Neural progenitor cell (in vitro differentiated cells): Measurements from ENCODE around the gene RD3L. TPM values are rescaled to one million over a fixed set of nuclear protein-coding genes. Genes with fewer than 3 reads are reported as not detected.

Experiments used
- DNase-seq: peaks from one replicate; pipeline ENCODE4 v3.0.0-alpha.2; 2016; ENCODE audit warnings: low spot score
- H2AFZ ChIP-seq: fragments of 200-600 bp; sonication (generic); replicated peaks from 2 replicates; pipeline ENCODE4 v1.6.1; 2016; ENCODE audit warnings: antibody characterized with exemption
- H3F3A ChIP-seq: fragments of 200-600 bp; sonication (generic); 2 replicates; pipeline ENCODE4 v1.6.1; 2016; ENCODE audit warnings: antibody characterized with exemption, low read depth
- H3K27ac ChIP-seq: fragments of 200-600 bp; sonication (generic); 2 replicates; pipeline ENCODE4 v1.5.1; 2016; ENCODE audit warnings: mild to moderate bottlenecking
- H3K27me3 ChIP-seq: fragments of 200-600 bp; sonication (generic); 2 replicates; pipeline ENCODE4 v1.6.1; 2016; ENCODE audit warnings: mild to moderate bottlenecking, moderate library complexity
- H3K36me3 ChIP-seq: fragments of 200-600 bp; sonication (generic); 2 replicates; pipeline ENCODE4 v1.5.1; 2016
- H3K4me1 ChIP-seq: fragments of 200-600 bp; sonication (generic); 2 replicates; pipeline ENCODE4 v1.6.1; 2016; ENCODE audit warnings: mixed run types
- H3K4me2 ChIP-seq: fragments of 200-600 bp; sonication (generic); 2 replicates; pipeline ENCODE4 v1.6.1; 2016
- H3K4me3 ChIP-seq: fragments of 200-600 bp; sonication (generic); 2 replicates; pipeline ENCODE4 v1.5.1; 2016
- H3K79me2 ChIP-seq: fragments of 200-600 bp; sonication (generic); 2 replicates; pipeline ENCODE4 v1.6.1; 2016; ENCODE audit warnings: low read depth
- H3K9ac ChIP-seq: fragments of 200-600 bp; sonication (generic); 2 replicates; pipeline ENCODE4 v1.6.1; 2016
- H3K9me3 ChIP-seq: fragments of 200-600 bp; sonication (generic); 2 replicates; pipeline ENCODE4 v1.5.1; 2016; ENCODE audit warnings: low read depth
- H4K20me1 ChIP-seq: fragments of 200-600 bp; sonication (generic); 2 replicates; pipeline ENCODE4 v1.6.1; 2016; ENCODE audit warnings: low read depth
- H3K27ac Mint-ChIP-seq: 3 replicates; pipeline ENCODE4 v1.8.0; 2021; ENCODE audit warnings: mixed read lengths
- H3K27me3 Mint-ChIP-seq: 2 replicates; pipeline ENCODE4 v1.8.0; 2022; ENCODE audit warnings: low read depth, mild to moderate bottlenecking, inconsistent platforms, moderate library complexity, mixed read lengths; ENCODE audit not compliant: insufficient read depth
- H3K36me3 Mint-ChIP-seq: 3 replicates; pipeline ENCODE4 v1.8.0; 2021; ENCODE audit warnings: mixed read lengths
- H3K4me1 Mint-ChIP-seq: 3 replicates; pipeline ENCODE4 v1.8.0; 2021; ENCODE audit warnings: mixed read lengths
- H3K4me3 Mint-ChIP-seq: 3 replicates; pipeline ENCODE4 v1.8.0; 2021; ENCODE audit warnings: mild to moderate bottlenecking, moderate library complexity, mixed read lengths
- H3K9me3 Mint-ChIP-seq: 3 replicates; pipeline ENCODE4 v1.8.0; 2020; ENCODE audit warnings: mixed read lengths
- CTCF ChIP-seq: fragments of 200-600 bp; sonication (generic); IDR thresholded peaks from 2 replicates; pipeline ENCODE4 v1.5.1; 2017; ENCODE audit warnings: antibody characterized with exemption, mild to moderate bottlenecking
- EZH2 ChIP-seq: fragments of 200-600 bp; sonication (generic); IDR thresholded peaks from 2 replicates; pipeline ENCODE4 v1.6.1; 2017; ENCODE audit warnings: antibody characterized with exemption, mild to moderate bottlenecking, moderate library complexity
- EZH2phosphoT487 ChIP-seq: fragments of 200-600 bp; sonication (generic); IDR thresholded peaks from 2 replicates; pipeline ENCODE4 v1.6.1; 2017; ENCODE audit warnings: antibody characterized with exemption
- total RNA-seq: library from RNA; depleted of rRNA; stranded (reverse); fragments of >200 nt; gene quantifications from 2 replicates; pipeline ENCODE4 v1.2.3, GENCODE V29; 2015; ENCODE audit warnings: low replicate concordance

RD3L gene
- total RNA-seq, 1 donor from 2014 or later = not detected

- Histone ChIP-seq H3K4me2 (no peak overlapping the region), H3K27ac (no peak overlapping the region), H2AFZ (no peak overlapping the region), H3K79me2 (no peaks in the 10 kb centered on the region), H3K36me3 (no peaks in the 10 kb centered on the region), H3K4me3 (no peak overlapping the region), H3F3A (no peaks in the 10 kb centered on the region), H3K4me1 (no peaks in the 10 kb centered on the region), H4K20me1 (no peaks in the 10 kb centered on the region), H3K9me3 (peaks cover 6% of the 10 kb centered on the region), H3K27me3 (no peaks in the 10 kb centered on the region), H3K9ac (no peak overlapping the region)
- no peak overlapping the region for H3K4me3 Mint-ChIP-seq
- no peaks in the 10 kb centered on the region for H3K4me1 Mint-ChIP-seq
- H3K36me3 Mint-ChIP-seq = no peaks in the 10 kb centered on the region
- no peak for DNase-seq
- peaks cover 2% of the 10 kb centered on the region for H3K27me3 Mint-ChIP-seq
- TF ChIP-seq EZH2phosphoT487 = no peak
- no peak for TF ChIP-seq EZH2
- no peak for TF ChIP-seq CTCF
- H3K9me3 Mint-ChIP-seq = peaks cover 9% of the 10 kb centered on the region
- no peak overlapping the region for H3K27ac Mint-ChIP-seq
These were observed 6.1 kb upstream of the RD3L start for GRCh38 chr14:103948442-103948841.

GRCh38 chr14:103946975-103947374 lies 4.6 kb upstream of the RD3L start:
- Mint-ChIP-seq H3K27me3 (peaks cover 2% of the 10 kb centered on the region), H3K9me3 (peaks cover 9% of the 10 kb centered on the region), H3K36me3 (no peaks in the 10 kb centered on the region), H3K4me1 (no peaks in the 10 kb centered on the region), H3K4me3 (no peak overlapping the region), H3K27ac (no peak overlapping the region)
- H3K4me2 ChIP-seq = no peak overlapping the region
- no peak for DNase-seq
- no peaks in the 10 kb centered on the region for H3K79me2 ChIP-seq
- no peak overlapping the region for H2AFZ ChIP-seq
- no peak for TF ChIP-seq EZH2
- no peak for TF ChIP-seq CTCF
- TF ChIP-seq EZH2phosphoT487 = no peak
- H3K4me1 ChIP-seq = no peaks in the 10 kb centered on the region
- no peak overlapping the region for H3K4me3 ChIP-seq
- no peak overlapping the region for H3K27ac ChIP-seq
- H4K20me1 ChIP-seq = no peaks in the 10 kb centered on the region
- no peak overlapping the region for H3K9ac ChIP-seq
- H3K36me3 ChIP-seq = no peaks in the 10 kb centered on the region
- H3K27me3 ChIP-seq = peaks cover 9% of the 10 kb centered on the region
- peaks cover 6% of the 10 kb centered on the region for H3K9me3 ChIP-seq
- H3F3A ChIP-seq = no peaks in the 10 kb centered on the region

- no peak overlapping the region for H3K4me3 Mint-ChIP-seq
- H3K4me1 Mint-ChIP-seq = no peaks in the 10 kb centered on the region
- H3K9ac ChIP-seq = no peak overlapping the region
- no peaks in the 10 kb centered on the region for H3K79me2 ChIP-seq
- H3K9me3 Mint-ChIP-seq = peaks cover 9% of the 10 kb centered on the region
- no peak overlapping the region for H2AFZ ChIP-seq
- no peak overlapping the region for H3K4me3 ChIP-seq
- peaks cover 6% of the 10 kb centered on the region for H3K9me3 ChIP-seq
- H4K20me1 ChIP-seq = no peaks in the 10 kb centered on the region
- peaks cover 4% of the 10 kb centered on the region for H3K27me3 Mint-ChIP-seq
- no peaks in the 10 kb centered on the region for H3K36me3 Mint-ChIP-seq
- TF ChIP-seq EZH2phosphoT487 = no peak
- TF ChIP-seq CTCF = no peak
- TF ChIP-seq EZH2 = no peak
- DNase-seq = no peak
- H3K27me3 ChIP-seq = peaks cover 32% of the 10 kb centered on the region
- H3K27ac ChIP-seq = no peak overlapping the region
- H3F3A ChIP-seq = no peaks in the 10 kb centered on the region
- no peaks in the 10 kb centered on the region for H3K4me1 ChIP-seq
- H3K27ac Mint-ChIP-seq = no peak overlapping the region
- no peaks in the 10 kb centered on the region for H3K36me3 ChIP-seq
- no peak overlapping the region for H3K4me2 ChIP-seq
These were observed 1.3 kb upstream of the RD3L start for GRCh38 chr14:103943673-103944072.

GRCh38 chr14:103941462-103941861 lies 867 bp downstream of the RD3L start:
- Mint-ChIP-seq H3K4me3 (no peak overlapping the region), H3K9me3 (peaks cover 2% of the 10 kb centered on the region), H3K36me3 (no peaks in the 10 kb centered on the region), H3K27me3 (peaks cover 4% of the 10 kb centered on the region), H3K4me1 (no peaks in the 10 kb centered on the region), H3K27ac (no peak overlapping the region)
- Histone ChIP-seq H3K9ac (no peak overlapping the region), H3K4me3 (no peak overlapping the region), H4K20me1 (no peaks in the 10 kb centered on the region), H3K27ac (no peak overlapping the region), H3K36me3 (no peaks in the 10 kb centered on the region), H3K27me3 (peaks cover 32% of the 10 kb centered on the region), H3F3A (no peaks in the 10 kb centered on the region), H2AFZ (no peak overlapping the region), H3K79me2 (no peaks in the 10 kb centered on the region), H3K9me3 (no peaks in the 10 kb centered on the region), H3K4me2 (no peak overlapping the region), H3K4me1 (no peaks in the 10 kb centered on the region)
- TF ChIP-seq CTCF = no peak
- TF ChIP-seq EZH2phosphoT487 = no peak
- TF ChIP-seq EZH2 = no peak
- no peak for DNase-seq
